ENCODE results near the gene CAMK2N2. TPM values are rescaled to one million over a fixed set of nuclear protein-coding genes. Genes with fewer than 3 reads are reported as not detected.

The CAMK2N2 gene
- polyA plus RNA-seq, 5 donors: 0.13 to 0.29 (median 0.16) TPM

DNA sequence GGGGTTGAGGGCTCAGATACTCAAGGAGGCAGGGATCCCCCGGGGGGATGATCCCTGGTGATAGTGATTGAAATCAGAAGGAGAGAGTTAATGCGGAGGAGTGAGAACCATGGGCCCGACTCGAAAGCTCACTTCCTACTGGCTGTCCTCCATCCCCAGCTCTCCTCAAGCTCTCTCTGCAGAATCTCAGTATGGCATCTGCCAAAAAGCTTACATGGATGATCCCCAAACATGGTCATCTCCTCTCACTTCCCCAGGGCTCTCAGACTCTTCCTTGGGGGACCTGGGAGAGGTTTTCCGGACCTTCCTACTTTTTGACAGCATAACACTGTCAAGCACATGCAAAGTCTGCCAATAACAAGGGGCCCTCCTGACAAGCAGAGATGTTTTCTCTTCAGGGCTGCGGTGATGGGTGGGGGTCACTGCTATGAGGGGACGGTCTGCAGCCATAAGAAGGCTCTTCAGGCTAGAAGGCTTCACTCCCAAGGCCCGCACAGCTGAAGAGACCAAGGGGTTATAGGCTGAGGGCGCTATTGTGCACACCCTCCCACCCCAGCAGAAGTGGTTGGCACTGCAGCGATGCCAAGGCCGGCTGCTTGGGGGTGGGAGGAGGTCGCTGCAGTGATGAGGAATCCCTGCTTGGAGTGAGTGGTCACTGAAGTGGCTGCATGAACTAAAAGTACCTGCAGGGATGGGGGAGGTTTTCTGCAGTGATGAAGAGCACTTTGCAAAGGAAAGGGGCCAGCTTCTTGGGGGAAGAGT is 32.8 kb downstream of the CAMK2N2 start:
- no peak for DNase-seq

DNA sequence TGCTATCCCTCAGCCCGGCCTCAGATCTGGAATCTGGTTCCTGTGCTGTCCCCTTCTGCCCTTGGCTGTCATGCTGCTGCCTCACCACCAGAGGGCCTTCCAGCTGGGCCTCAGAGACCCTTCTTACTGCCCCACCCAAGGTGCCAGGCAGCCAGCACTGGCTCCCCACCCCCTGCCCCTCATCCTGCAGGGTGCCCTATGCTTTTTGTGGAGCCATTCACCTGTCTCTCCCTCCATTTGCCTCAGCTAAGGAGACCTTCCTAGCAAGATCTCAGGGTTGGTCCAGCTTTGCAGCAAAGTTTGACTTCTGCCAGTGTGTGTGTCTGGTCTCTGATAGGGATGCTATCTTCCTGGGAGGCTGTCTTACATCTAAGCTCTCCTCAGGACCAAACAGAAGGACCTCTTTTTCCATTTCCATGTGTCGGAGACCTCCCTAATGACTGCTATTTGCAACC is 33.8 kb downstream of the CAMK2N2 start:
- no peak for DNase-seq

DNA sequence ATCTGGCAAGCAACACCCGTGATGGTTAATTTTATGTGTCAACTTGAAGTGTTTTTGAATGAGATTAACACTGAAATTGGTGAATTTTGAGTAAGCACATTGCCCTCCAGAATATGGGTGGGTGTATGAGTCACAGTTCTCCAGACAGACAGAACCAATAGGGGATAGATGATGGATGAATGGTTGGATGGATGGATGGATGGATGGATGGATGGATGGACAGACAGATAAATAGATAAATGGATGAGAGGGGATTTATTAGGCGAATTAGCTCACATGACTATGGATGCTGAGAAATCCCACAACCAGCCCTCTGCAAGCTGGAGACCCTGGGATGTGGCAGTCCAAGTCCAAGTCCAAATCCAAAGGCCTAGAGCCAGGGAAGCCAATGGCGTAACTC is 37.4 kb downstream of the CAMK2N2 start:
- no peak for DNase-seq

DNA sequence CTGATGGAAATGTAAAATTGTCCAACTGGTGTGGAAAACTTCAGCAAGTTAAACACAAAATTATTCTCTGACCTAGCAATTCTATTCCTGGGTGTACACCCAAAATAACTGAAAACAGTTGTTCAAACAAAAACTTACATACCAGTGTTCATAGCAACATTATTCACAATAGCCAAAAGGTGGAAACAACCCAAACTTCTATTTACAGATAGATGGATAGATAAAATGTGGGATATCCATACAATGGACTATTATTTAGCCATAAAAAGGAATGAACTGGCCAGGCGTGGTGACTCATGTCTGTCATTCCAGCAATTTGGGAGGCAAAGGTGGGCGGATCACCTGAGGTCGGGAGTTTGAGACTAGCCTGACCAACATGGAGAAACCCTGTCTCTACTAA is 38.8 kb downstream of the CAMK2N2 start:
- no peak for DNase-seq

DNA sequence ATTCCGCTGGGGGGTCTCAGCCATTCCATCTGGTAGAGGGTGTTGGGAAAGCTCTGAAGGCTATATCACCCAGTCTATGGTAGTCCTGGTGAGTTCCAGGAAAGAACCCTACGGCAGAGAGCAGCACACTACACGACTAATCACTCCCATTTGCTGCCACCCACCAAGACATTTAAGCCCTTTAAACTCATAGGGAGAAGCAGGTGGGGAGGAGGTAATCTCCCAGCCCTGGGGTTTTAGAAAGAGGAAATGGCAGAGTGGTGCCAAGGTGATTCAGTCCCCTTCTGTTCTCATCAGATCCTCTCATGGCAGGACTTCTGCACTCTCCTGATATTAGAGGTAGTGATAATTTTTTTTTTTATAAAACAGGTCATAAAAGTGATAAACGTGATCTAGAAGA is 42.5 kb downstream of the CAMK2N2 start:
- DNase-seq: no peak

DNA sequence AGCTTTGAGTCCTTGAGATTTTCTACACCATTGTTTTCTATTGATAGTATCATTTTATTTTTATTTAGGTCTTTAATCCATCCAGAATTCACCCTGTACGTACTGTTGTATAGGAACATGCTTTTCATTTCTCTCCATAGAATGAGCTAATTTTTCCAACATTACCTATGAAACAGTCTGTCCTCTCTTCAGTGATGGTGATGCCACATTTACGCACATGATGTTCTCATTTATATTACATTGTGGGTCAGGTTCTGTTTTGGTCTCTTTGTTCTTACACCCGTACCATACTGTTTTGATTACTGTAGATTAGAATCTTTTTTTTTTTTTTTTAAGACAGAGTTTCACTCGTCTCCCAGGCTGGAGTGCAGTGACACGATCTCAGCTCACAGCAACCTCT is 49.6 kb downstream of the CAMK2N2 start:
- no peak for DNase-seq

DNA sequence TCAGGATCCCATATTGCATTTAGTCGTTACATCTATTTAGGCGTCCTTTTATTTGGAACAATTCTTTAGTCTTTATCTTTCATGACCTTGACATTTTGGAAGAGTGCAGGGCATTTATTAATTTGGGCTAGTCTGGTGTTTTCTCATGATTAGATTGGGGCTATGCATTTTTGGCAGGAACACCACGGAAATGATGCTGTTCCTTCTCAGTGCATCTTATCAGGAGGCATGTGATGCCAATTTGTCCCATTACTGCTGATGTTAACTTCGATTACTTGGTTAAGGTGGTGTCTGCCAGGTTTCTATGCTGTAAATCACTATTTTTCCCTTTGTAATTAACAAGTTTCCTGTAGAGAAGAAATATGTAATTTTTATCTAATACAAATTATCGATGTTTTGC is 50.1 kb downstream of the CAMK2N2 start:
- no peak for DNase-seq

Other genes starting within 250 kb of the CAMK2N2 start
- 10 to 100 TPM; 61.9 to 85.7 (median 85.3) TPM for gene ABCC5, start 243.7 kb downstream of the CAMK2N2 start, polyA plus RNA-seq (ENCODE audit: insufficient read depth in 1 of 5, insufficient read length in 5 of 5, low replicate concordance in 1 of 5)
- not detected for gene HTR3D, start 229.8 kb downstream of the CAMK2N2 start, polyA plus RNA-seq (ENCODE audit: insufficient read depth in 1 of 5, insufficient read length in 5 of 5, low replicate concordance in 1 of 5)
- under 1 TPM; 0.09 to 0.14 (median 0.11) TPM for gene HTR3C, start 208.5 kb downstream of the CAMK2N2 start, polyA plus RNA-seq (ENCODE audit: insufficient read depth in 1 of 5, insufficient read length in 5 of 5, low replicate concordance in 1 of 5)
- not detected for gene HTR3E, start 164.5 kb downstream of the CAMK2N2 start, polyA plus RNA-seq (ENCODE audit: insufficient read depth in 1 of 5, insufficient read length in 5 of 5, low replicate concordance in 1 of 5)
- gene EIF2B5, start 126.2 kb downstream of the CAMK2N2 start, polyA plus RNA-seq (ENCODE audit: insufficient read depth in 1 of 5, insufficient read length in 5 of 5, low replicate concordance in 1 of 5): 10 to 100 TPM; 54.5 to 61.9 (median 56.8) TPM
- 100 to 1,000 TPM in 2 of 5 donors, 10 to 100 TPM in 3; 69.5 to 103 (median 96.1) TPM for gene DVL3, start 106.2 kb downstream of the CAMK2N2 start, polyA plus RNA-seq (ENCODE audit: insufficient read depth in 1 of 5, insufficient read length in 5 of 5, low replicate concordance in 1 of 5)
- 100 to 1,000 TPM; 318 to 368 (median 328) TPM for gene AP2M1, start 86.7 kb downstream of the CAMK2N2 start, polyA plus RNA-seq (ENCODE audit: insufficient read depth in 1 of 5, insufficient read length in 5 of 5, low replicate concordance in 1 of 5)
- 10 to 100 TPM; 52.0 to 70.3 (median 63.0) TPM for gene ABCF3, start 75.4 kb downstream of the CAMK2N2 start, polyA plus RNA-seq (ENCODE audit: insufficient read depth in 1 of 5, insufficient read length in 5 of 5, low replicate concordance in 1 of 5)
- 1 to 10 TPM in 4 of 5 donors, under 1 TPM in 1; 0.95 to 2.2 (median 1.6) TPM for gene VWA5B2, start 32.0 kb downstream of the CAMK2N2 start, polyA plus RNA-seq (ENCODE audit: insufficient read depth in 1 of 5, insufficient read length in 5 of 5, low replicate concordance in 1 of 5)
- gene ALG3, start 12.6 kb downstream of the CAMK2N2 start, polyA plus RNA-seq (ENCODE audit: insufficient read depth in 1 of 5, insufficient read length in 5 of 5, low replicate concordance in 1 of 5): 10 to 100 TPM; 23.0 to 37.6 (median 25.5) TPM
- gene EEF1AKMT4, start 11.9 kb downstream of the CAMK2N2 start, polyA plus RNA-seq (ENCODE audit: insufficient read depth in 1 of 5, insufficient read length in 5 of 5, low replicate concordance in 1 of 5): 1 to 10 TPM; 1.8 to 4.0 (median 2.5) TPM
- under 1 TPM in 1 of 5 donors, not detected in 4; 0.13 TPM for gene ECE2, start 14.5 kb upstream of the CAMK2N2 start, polyA plus RNA-seq (ENCODE audit: insufficient read depth in 1 of 5, insufficient read length in 5 of 5, low replicate concordance in 1 of 5)
- gene PSMD2, start 37.7 kb upstream of the CAMK2N2 start, polyA plus RNA-seq (ENCODE audit: insufficient read depth in 1 of 5, insufficient read length in 5 of 5, low replicate concordance in 1 of 5): 100 to 1,000 TPM; 183 to 213 (median 205) TPM
- gene EIF4G1, start 53.1 kb upstream of the CAMK2N2 start, polyA plus RNA-seq (ENCODE audit: insufficient read depth in 1 of 5, insufficient read length in 5 of 5, low replicate concordance in 1 of 5): 100 to 1,000 TPM; 141 to 216 (median 161) TPM
- 10 to 100 TPM in 4 of 5 donors, 1 to 10 TPM in 1; 10.0 to 17.4 (median 15.7) TPM for gene FAM131A, start 76.0 kb upstream of the CAMK2N2 start, polyA plus RNA-seq (ENCODE audit: insufficient read depth in 1 of 5, insufficient read length in 5 of 5, low replicate concordance in 1 of 5)
- gene CLCN2, start 100.1 kb upstream of the CAMK2N2 start, polyA plus RNA-seq (ENCODE audit: insufficient read depth in 1 of 5, insufficient read length in 5 of 5, low replicate concordance in 1 of 5): 10 to 100 TPM in 2 of 5 donors, 1 to 10 TPM in 3; 8.6 to 12.5 (median 9.8) TPM
- 10 to 100 TPM; 80.2 to 98.2 (median 89.6) TPM for gene POLR2H, start 100.2 kb upstream of the CAMK2N2 start, polyA plus RNA-seq (ENCODE audit: insufficient read depth in 1 of 5, insufficient read length in 5 of 5, low replicate concordance in 1 of 5)
- gene THPO, start 116.7 kb upstream of the CAMK2N2 start, polyA plus RNA-seq (ENCODE audit: insufficient read depth in 1 of 5, insufficient read length in 5 of 5, low replicate concordance in 1 of 5): 1 to 10 TPM; 1.1 to 2.4 (median 1.7) TPM
- gene CHRD, start 118.5 kb upstream of the CAMK2N2 start, polyA plus RNA-seq (ENCODE audit: insufficient read depth in 1 of 5, insufficient read length in 5 of 5, low replicate concordance in 1 of 5): 10 to 100 TPM; 11.6 to 15.4 (median 15.0) TPM